GM12878 (cell line): ENCODE results near the gene LRP1. TPM values are rescaled to one million over a fixed set of nuclear protein-coding genes. Genes with fewer than 3 reads are reported as not detected.

ENCODE experiments used
- ATAC-seq: fragments of 200-7000 bp; cut with Tn5 transposase; 3 replicates; pipeline ENCODE4 v1.9.1; 2020; ENCODE audit warnings: mild to moderate bottlenecking, moderate library complexity
- BruUV-seq: library from RNA; stranded (reverse); fragments of 400-500 nt; replicated peaks from 2 replicates; lab custom pipeline; 2021; lab: Mats Ljungman, UMichigan
- CTCF ChIA-PET: fragments of 300-600 bp; sonication (Branson Sonifier 250); formaldehyde crosslinking; extraction: SDS; loops from one replicate; lab custom pipeline; 2021; ENCODE audit warnings: inconsistent platforms; lab: Yijun Ruan, JAX
- POLR2A ChIA-PET: fragments of 350-600 bp; formaldehyde crosslinking; extraction: SDS; loops from one replicate; lab custom pipeline; 2021; ENCODE audit warnings: inconsistent platforms; lab: Charles Lee
- RAD21 ChIA-PET: fragments of 300-600 bp; sonication (Branson Sonifier 250); formaldehyde crosslinking; loops from one replicate; lab custom pipeline; 2023; ENCODE audit warnings: antibody characterized with exemption; ENCODE audit not compliant: unreplicated experiment; lab: Charles Lee
- SMC1A ChIA-PET: fragments of 300-600 bp; sonication (Branson Sonifier 250); formaldehyde crosslinking; loops from one replicate; lab custom pipeline; 2023; ENCODE audit not compliant: unreplicated experiment, uncharacterized antibody; lab: Charles Lee
- DNase-seq: peaks from one replicate; pipeline ENCODE4 v3.0.0-alpha.2; 2011; ENCODE audit warnings: low read depth, low spot score
- FAIRE-seq: peaks from 3 replicates; lab custom pipeline; 2011; peaks lifted over from hg19 to GRCh38; lab: Jason Lieb, UNC
- H2AFZ ChIP-seq: 2 replicates; pipeline ENCODE4 v1.6.0; 2011; ENCODE audit warnings: low read depth, low read length, control low read depth; ENCODE audit not compliant: control insufficient read depth
- H3K27ac ChIP-seq: 2 replicates; pipeline ENCODE4 v1.5.1; 2011; ENCODE audit warnings: control low read depth; ENCODE audit not compliant: control insufficient read depth, insufficient read depth
- H3K27me3 ChIP-seq, 2 experiments: replicated peaks in 1 of 2; 2 replicates each; pipeline versions ENCODE4 v1.6.0 to v1.6.1; 2011; ENCODE audit warnings: low read length in 1 of 2; ENCODE audit not compliant: control insufficient read depth in 2 of 2, insufficient read depth in 2 of 2
- H3K36me3 ChIP-seq, 2 experiments: 2 replicates each; pipeline ENCODE4 v1.5.1; 2011; ENCODE audit warnings: low read length in 1 of 2; ENCODE audit not compliant: control insufficient read depth in 2 of 2, insufficient read depth in 2 of 2
- H3K4me1 ChIP-seq: 2 replicates; pipeline ENCODE4 v1.6.1; 2011; ENCODE audit warnings: mild to moderate bottlenecking, low read length, moderate library complexity, mixed read lengths; ENCODE audit not compliant: control insufficient read depth, insufficient read depth
- H3K4me2 ChIP-seq: 2 replicates; pipeline ENCODE4 v1.6.0; 2011; ENCODE audit warnings: control low read depth; ENCODE audit not compliant: control insufficient read depth, insufficient read depth
- H3K4me3 ChIP-seq: fragments of 200-600 bp; sonication (generic); 2 replicates; pipeline ENCODE4 v1.5.1; 2016
- H3K79me2 ChIP-seq: 2 replicates; pipeline ENCODE4 v1.6.0; 2011; ENCODE audit warnings: low read length; ENCODE audit not compliant: control insufficient read depth, insufficient read depth
- H3K9ac ChIP-seq: 2 replicates; pipeline ENCODE4 v1.8.0; 2011; ENCODE audit warnings: low read length, control low read depth, mixed read lengths; ENCODE audit not compliant: control insufficient read depth, insufficient read depth
- H3K9me3 ChIP-seq: replicated peaks from 3 replicates; pipeline ENCODE4 v1.5.1; 2011; ENCODE audit warnings: mild to moderate bottlenecking, low read length; ENCODE audit not compliant: control insufficient read depth, insufficient read depth
- H4K20me1 ChIP-seq: 2 replicates; pipeline ENCODE4 v1.6.0; 2011; ENCODE audit not compliant: control insufficient read depth, insufficient read depth
- CEBPB ChIP-seq, 2 experiments: fragments of 150-350 bp in 1 of 2; IDR thresholded peaks; 2 replicates each; pipeline ENCODE4 v1.6.1; 2012 to 2014; ENCODE audit warnings: low read depth in 2 of 2, low read length in 2 of 2, borderline replicate concordance in 1 of 2, inconsistent platforms in 1 of 2
- CHD2 ChIP-seq: IDR thresholded peaks from 2 replicates; pipeline ENCODE4 v1.6.1; 2011; ENCODE audit warnings: low read depth, low read length, improper control_type of control experiment, borderline replicate concordance
- CREB1 ChIP-seq: IDR thresholded peaks from 2 replicates; pipeline ENCODE4 v1.6.1; 2012; ENCODE audit warnings: low read depth, mild to moderate bottlenecking, inconsistent platforms
- EP300 ChIP-seq, 2 experiments: fragments of 150-350 bp in 1 of 2; IDR thresholded peaks; 2 replicates each; pipeline ENCODE4 v1.6.1; 2011 to 2012; ENCODE audit warnings: low read depth in 2 of 2, low read length in 2 of 2, borderline replicate concordance in 1 of 2, improper control_type of control experiment in 1 of 2, inconsistent platforms in 1 of 2; ENCODE audit not compliant: control insufficient read depth in 1 of 2
- NR2C1 ChIP-seq: fragments of 450-650 bp; IDR thresholded peaks from 2 replicates; pipeline ENCODE4 v1.6.1; 2017; ENCODE audit warnings: antibody characterized with exemption, mild to moderate bottlenecking, moderate library complexity
- POU2F2 ChIP-seq: IDR thresholded peaks from 3 replicates; pipeline ENCODE4 v1.6.1; 2011; ENCODE audit warnings: low read depth, mild to moderate bottlenecking, low read length, borderline replicate concordance
- SIN3A ChIP-seq: IDR thresholded peaks from 2 replicates; pipeline ENCODE4 v1.6.1; 2012; ENCODE audit warnings: low read depth, low read length, improper control_type of control experiment
- ZBED1 ChIP-seq: IDR thresholded peaks from 2 replicates; pipeline ENCODE4 v1.6.1; 2016; ENCODE audit warnings: borderline replicate concordance
- WGBS: methylation state at CpG from one replicate; pipeline ENCODE4 v1.1.6; 2016; ENCODE audit warnings: low lambda C conversion rate; ENCODE audit not compliant: insufficient replicate concordance, insufficient coverage; ENCODE audit errors: missing lambda C conversion rate; 5-methylcytosine and 5-hydroxymethylcytosine counted together
- in situ Hi-C: fragments of 300-500 bp; cut with MboI; formaldehyde crosslinking; loops from 9 replicates; pipeline ENCODE4 v1.14.3; 2018; ENCODE audit warnings: mixed read lengths
- intact Hi-C: fragments of 100-400 bp; cut with micrococcal nuclease; formaldehyde crosslinking; loops from one replicate; pipeline ENCODE4 v1.14.2; 2022; ENCODE audit not compliant: unreplicated experiment
- polyA plus RNA-seq, 11 experiments: library from polyadenylated mRNA; depleted of rRNA in 4 of 11; unstranded in 6 of 11; stranded (reverse) in 5 of 11; fragments of >200 nt; fragmentation: Nextera tagmentation in 4 of 11; fragmentation: Illumina TruSeq in 1 of 11; extraction: Ambion mirVana in 4 of 11; extraction: Trizol in 1 of 11; gene quantifications; 1 replicate in 1 of 11; 2 replicates in 10 of 11; pipeline versions ENCODE4 v1.2.1 to v1.2.3, GENCODE V29; 2011 to 2016; ENCODE audit warnings: inconsistent platforms in 2 of 11, missing spikeins in 2 of 11, low read depth in 1 of 11
- total RNA-seq, 4 experiments: library from RNA; depleted of rRNA in 3 of 4; stranded (reverse); fragments of >200 nt in 3 of 4; fragmentation: Illumina TruSeq in 1 of 4; extraction: Trizol in 1 of 4; gene quantifications; 2 replicates each; pipeline versions ENCODE4 v1.2.1 to v1.2.3, GENCODE V29; 2013 to 2021
- TF ChIP-seq, protein P1 (sequence below): fragments of 450-650 bp; IDR thresholded peaks from 2 replicates; pipeline ENCODE4 v1.6.1; 2017; ENCODE audit warnings: antibody characterized with exemption, mild to moderate bottlenecking, moderate library complexity
- TF ChIP-seq, protein P2 (sequence below): fragments of 450-650 bp; IDR thresholded peaks from 2 replicates; pipeline ENCODE4 v1.6.1; 2018; ENCODE audit warnings: mild to moderate bottlenecking, low read depth, moderate library complexity; ENCODE audit not compliant: partially characterized antibody

LRP1 gene
- total and polyA plus RNA-seq, 10 of the 15 experiments (the other 5 are each of a cell fraction or from before 2014, with no cell fraction given): under 0.01 to 1.1 (median 0.20) TPM; not detected in 2

DNA sequence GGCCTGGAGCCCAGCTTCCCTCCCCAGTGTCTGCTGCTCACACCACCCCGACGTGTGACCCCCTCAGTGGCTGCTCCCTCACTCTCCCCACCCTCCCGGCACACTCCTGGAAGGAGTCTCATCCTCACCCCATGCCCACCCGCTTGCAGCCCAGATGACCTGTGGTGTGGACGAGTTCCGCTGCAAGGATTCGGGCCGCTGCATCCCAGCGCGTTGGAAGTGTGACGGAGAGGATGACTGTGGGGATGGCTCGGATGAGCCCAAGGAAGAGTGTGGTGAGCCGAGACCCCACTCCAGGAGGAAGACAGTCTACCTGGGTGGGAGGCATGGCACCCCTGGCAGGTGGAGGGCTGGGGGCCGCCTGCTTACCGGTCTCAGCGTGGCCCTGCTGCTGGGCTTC lies 73.3 kb downstream of the LRP1 start:
- ATAC-seq (no peak), FAIRE-seq (no peak), DNase-seq (no peak)
- intact Hi-C loops (no loop called here), in situ Hi-C loops (no loop called here)
- CTCF ChIA-PET: no interaction called here
- SMC1A ChIA-PET: no interaction called here
- Histone ChIP-seq H3K79me2 (no peaks in the 10 kb centered on the region), H3K4me1 (no peaks in the 10 kb centered on the region), H3K9ac (no peak overlapping the region), H4K20me1 (no peaks in the 10 kb centered on the region), H3K9me3 (no peaks in the 10 kb centered on the region), H3K36me3 (no peaks in the 10 kb centered on the region), H3K4me3 (no peak overlapping the region), H3K27ac (no peak overlapping the region), H3K27me3 (no peaks in the 10 kb centered on the region), H3K4me2 (no peak overlapping the region), H2AFZ (no peak overlapping the region)
- POLR2A ChIA-PET: no interaction called here
- no peak for TF ChIP-seq EP300 (IDR thresholded peaks at IDR 0.05; ENCODE audit: borderline replicate concordance in 1 of 2, control insufficient read depth in 1 of 2, low read depth in 2 of 2, low read length in 2 of 2)
- TF ChIP-seq CHD2: no peak
- TF ChIP-seq, protein P1, sequence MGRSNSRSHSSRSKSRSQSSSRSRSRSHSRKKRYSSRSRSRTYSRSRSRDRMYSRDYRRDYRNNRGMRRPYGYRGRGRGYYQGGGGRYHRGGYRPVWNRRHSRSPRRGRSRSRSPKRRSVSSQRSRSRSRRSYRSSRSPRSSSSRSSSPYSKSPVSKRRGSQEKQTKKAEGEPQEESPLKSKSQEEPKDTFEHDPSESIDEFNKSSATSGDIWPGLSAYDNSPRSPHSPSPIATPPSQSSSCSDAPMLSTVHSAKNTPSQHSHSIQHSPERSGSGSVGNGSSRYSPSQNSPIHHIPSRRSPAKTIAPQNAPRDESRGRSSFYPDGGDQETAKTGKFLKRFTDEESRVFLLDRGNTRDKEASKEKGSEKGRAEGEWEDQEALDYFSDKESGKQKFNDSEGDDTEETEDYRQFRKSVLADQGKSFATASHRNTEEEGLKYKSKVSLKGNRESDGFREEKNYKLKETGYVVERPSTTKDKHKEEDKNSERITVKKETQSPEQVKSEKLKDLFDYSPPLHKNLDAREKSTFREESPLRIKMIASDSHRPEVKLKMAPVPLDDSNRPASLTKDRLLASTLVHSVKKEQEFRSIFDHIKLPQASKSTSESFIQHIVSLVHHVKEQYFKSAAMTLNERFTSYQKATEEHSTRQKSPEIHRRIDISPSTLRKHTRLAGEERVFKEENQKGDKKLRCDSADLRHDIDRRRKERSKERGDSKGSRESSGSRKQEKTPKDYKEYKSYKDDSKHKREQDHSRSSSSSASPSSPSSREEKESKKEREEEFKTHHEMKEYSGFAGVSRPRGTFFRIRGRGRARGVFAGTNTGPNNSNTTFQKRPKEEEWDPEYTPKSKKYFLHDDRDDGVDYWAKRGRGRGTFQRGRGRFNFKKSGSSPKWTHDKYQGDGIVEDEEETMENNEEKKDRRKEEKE: no peak
- no peak for TF ChIP-seq ZBED1
- no peak for TF ChIP-seq CREB1
- TF ChIP-seq CEBPB (IDR thresholded peaks at IDR 0.05; ENCODE audit: borderline replicate concordance in 1 of 2, low read depth in 2 of 2, low read length in 2 of 2): no peak
- TF ChIP-seq, protein P2, sequence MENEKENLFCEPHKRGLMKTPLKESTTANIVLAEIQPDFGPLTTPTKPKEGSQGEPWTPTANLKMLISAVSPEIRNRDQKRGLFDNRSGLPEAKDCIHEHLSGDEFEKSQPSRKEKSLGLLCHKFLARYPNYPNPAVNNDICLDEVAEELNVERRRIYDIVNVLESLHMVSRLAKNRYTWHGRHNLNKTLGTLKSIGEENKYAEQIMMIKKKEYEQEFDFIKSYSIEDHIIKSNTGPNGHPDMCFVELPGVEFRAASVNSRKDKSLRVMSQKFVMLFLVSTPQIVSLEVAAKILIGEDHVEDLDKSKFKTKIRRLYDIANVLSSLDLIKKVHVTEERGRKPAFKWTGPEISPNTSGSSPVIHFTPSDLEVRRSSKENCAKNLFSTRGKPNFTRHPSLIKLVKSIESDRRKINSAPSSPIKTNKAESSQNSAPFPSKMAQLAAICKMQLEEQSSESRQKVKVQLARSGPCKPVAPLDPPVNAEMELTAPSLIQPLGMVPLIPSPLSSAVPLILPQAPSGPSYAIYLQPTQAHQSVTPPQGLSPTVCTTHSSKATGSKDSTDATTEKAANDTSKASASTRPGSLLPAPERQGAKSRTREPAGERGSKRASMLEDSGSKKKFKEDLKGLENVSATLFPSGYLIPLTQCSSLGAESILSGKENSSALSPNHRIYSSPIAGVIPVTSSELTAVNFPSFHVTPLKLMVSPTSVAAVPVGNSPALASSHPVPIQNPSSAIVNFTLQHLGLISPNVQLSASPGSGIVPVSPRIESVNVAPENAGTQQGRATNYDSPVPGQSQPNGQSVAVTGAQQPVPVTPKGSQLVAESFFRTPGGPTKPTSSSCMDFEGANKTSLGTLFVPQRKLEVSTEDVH: no peak
- TF ChIP-seq SIN3A: no peak
- TF ChIP-seq NR2C1: no peak
- TF ChIP-seq POU2F2: no peak
- 54% methylated on average over 15 of the region's 16 CpGs for WGBS
- BruUV-seq: no TSS peak
- RAD21 ChIA-PET: no interaction called here
